ENCODE data around the gene DISP1. TPM values are rescaled to one million over a fixed set of nuclear protein-coding genes. Genes with fewer than 3 reads are reported as not detected.
"Not testable (repeated sequence)": the region's sequence is repeated elsewhere in the genome, so short reads cannot be mapped to it uniquely, and the experiment has no call there.

The DISP1 gene
- polyA plus RNA-seq, 5 donors: 17.1 to 22.9 (median 19.6) TPM

DNA sequence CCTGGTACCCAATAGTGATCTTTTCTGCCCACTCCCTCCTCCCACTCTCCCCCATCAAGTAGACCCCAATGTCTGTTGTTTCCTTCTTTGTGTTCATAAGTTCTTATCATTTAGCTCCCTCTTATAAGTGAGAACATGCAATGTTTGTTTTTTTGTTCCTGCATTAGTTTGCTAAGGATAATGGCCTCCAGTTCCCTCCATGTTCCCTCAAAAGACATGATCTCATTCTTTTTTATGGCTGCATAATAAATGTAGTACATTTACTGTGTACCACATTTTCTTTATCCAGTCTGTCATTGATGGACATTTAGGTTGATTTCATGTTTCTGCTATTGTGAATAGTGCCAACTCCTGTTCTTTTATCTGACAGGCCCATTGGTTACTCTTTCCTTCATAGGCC is 35.7 kb downstream of the DISP1 start:
- DNase-seq: not testable (repeated sequence)

DNA sequence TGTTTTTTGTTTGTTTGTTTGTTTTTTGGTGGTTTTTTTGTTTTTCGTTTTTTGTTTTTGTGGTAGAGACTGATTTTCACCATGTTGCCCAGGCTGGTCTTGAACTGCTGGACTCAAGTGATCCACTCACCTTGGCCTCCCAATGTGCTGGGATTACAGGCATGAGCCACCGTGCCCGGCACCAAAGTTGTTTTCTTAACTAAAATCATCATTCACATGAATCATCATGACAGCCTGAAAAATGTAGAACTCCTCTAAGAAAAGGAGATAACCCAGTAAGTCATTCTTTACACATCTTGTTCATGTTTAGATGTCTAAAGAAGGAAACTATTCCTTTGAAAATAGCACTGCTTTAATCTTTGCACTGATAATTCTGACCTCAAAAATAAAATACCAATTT is 37.5 kb downstream of the DISP1 start:
- DNase-seq: no peak

DNA sequence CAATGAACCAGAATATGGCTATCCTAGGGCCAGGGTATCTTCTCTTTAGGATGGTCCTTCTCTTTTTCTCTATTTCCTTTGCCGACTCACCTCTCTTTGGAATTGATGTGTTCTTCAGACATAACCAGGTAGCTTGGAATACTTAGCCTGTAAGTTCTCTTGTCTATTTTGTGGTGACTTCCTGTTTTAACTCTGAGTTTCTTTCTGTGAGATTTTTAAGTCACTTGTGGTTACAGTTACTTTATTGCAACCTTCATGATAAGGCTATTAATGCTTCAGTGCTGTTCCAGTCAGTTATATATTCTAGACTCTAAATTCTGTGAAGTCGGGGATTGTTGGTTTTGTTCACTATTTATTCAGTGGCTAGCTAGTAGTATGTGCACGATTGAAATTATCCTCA is 46.2 kb downstream of the DISP1 start:
- no peak for DNase-seq

Other genes with a start within 250 kb of the DISP1 start
- 10 to 100 TPM; 13.4 to 22.9 (median 19.6) TPM for gene TAF1A, start 225.1 kb upstream of the DISP1 start, polyA plus RNA-seq (ENCODE audit: insufficient read depth in 1 of 5, insufficient read length in 5 of 5, low replicate concordance in 1 of 5)
- gene MIA3, start 196.9 kb upstream of the DISP1 start, polyA plus RNA-seq (ENCODE audit: insufficient read depth in 1 of 5, insufficient read length in 5 of 5, low replicate concordance in 1 of 5): 10 to 100 TPM; 84.1 to 95.5 (median 89.5) TPM
- 10 to 100 TPM; 67.9 to 94.7 (median 91.6) TPM for gene AIDA, start 102.5 kb upstream of the DISP1 start, polyA plus RNA-seq (ENCODE audit: insufficient read depth in 1 of 5, insufficient read length in 5 of 5, low replicate concordance in 1 of 5)
- gene BROX, start 102.5 kb upstream of the DISP1 start, polyA plus RNA-seq (ENCODE audit: insufficient read depth in 1 of 5, insufficient read length in 5 of 5, low replicate concordance in 1 of 5): 10 to 100 TPM; 26.3 to 53.1 (median 44.9) TPM
- under 1 TPM; 0.31 to 0.85 (median 0.61) TPM for gene FAM177B, start 77.8 kb upstream of the DISP1 start, polyA plus RNA-seq (ENCODE audit: insufficient read depth in 1 of 5, insufficient read length in 5 of 5, low replicate concordance in 1 of 5)

All from right lung (tissue), 5 donors.